Lower leg skin (tissue), 3 donors: ENCODE results near the gene RAB6C.

ENCODE experiments used
- POLR2A ChIP-seq, 2 donors: fragments of 450-650 bp; IDR thresholded peaks; one replicate each; pipeline ENCODE4 v1.6.1; 2016 to 2017; ENCODE audit warnings: antibody characterized with exemption in 2 of 2, mild to moderate bottlenecking in 1 of 2, moderate library complexity in 1 of 2
- TF ChIP-seq, protein P1 (sequence below), 3 donors: fragments of 450-650 bp; IDR thresholded peaks; one replicate each; pipeline ENCODE4 v1.5.1; 2016; ENCODE audit warnings: antibody characterized with exemption in 3 of 3, mild to moderate bottlenecking in 3 of 3, moderate library complexity in 2 of 3

GRCh38 chr2:129975016-129975774, 4.3 kb upstream of the RAB6C start:
- TF ChIP-seq, protein P1, sequence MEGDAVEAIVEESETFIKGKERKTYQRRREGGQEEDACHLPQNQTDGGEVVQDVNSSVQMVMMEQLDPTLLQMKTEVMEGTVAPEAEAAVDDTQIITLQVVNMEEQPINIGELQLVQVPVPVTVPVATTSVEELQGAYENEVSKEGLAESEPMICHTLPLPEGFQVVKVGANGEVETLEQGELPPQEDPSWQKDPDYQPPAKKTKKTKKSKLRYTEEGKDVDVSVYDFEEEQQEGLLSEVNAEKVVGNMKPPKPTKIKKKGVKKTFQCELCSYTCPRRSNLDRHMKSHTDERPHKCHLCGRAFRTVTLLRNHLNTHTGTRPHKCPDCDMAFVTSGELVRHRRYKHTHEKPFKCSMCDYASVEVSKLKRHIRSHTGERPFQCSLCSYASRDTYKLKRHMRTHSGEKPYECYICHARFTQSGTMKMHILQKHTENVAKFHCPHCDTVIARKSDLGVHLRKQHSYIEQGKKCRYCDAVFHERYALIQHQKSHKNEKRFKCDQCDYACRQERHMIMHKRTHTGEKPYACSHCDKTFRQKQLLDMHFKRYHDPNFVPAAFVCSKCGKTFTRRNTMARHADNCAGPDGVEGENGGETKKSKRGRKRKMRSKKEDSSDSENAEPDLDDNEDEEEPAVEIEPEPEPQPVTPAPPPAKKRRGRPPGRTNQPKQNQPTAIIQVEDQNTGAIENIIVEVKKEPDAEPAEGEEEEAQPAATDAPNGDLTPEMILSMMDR (IDR thresholded peaks at IDR 0.05) = no peak
- no peak for TF ChIP-seq POLR2A (IDR thresholded peaks at IDR 0.05)
